Measurements from ENCODE around the gene MMP3. TPM values are rescaled to one million over a fixed set of nuclear protein-coding genes. Genes with fewer than 3 reads are reported as not detected.

Gene MMP3
- total RNA-seq, 1 experiment from 2014 or later: not detected

DNA sequence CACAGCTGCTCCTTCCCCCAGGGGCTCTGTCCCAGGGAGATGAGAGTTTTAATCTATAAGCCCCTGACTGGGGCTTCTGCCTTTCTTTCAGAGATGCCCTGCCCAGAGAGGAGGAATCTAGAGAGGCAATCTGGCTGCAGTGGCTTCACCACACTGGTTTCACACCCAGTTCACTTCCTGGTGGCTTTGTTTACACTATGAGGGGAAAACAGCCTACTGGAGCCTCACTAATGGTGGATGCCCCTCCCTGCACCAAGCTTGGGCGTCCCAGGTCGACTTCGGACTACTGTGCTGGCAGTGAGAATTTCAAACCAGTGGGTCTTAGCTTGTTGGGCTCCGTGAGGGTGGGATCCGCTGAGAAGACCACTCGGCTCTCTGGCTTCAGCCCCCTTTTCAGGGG is 23.9 kb downstream of the MMP3 start:
- ChIA-PET RAD21 (ENCODE audit: low non-redundant PET in 1 of 2, low total read pairs in 2 of 2, uncharacterized antibody in 2 of 2, unreplicated experiment in 2 of 2) (no interaction called here), CTCF (no interaction called here), POLR2A (no interaction called here)
- Histone ChIP-seq H3K9me3 (ENCODE audit: control insufficient read depth in 1 of 2, insufficient read depth in 1 of 2, low read depth in 1 of 2, low read length in 2 of 2) (no peaks in the 10 kb centered on the region), H3K4me1 (ENCODE audit: control insufficient read depth in 1 of 2, insufficient read depth in 2 of 2, low read length in 2 of 2) (no peaks in the 10 kb centered on the region), H3K27me3 (ENCODE audit: insufficient read depth, low read length) (no peaks in the 10 kb centered on the region), H3K36me3 (ENCODE audit: control insufficient read depth in 1 of 2, insufficient read depth in 2 of 2, low read length in 2 of 2) (no peaks in the 10 kb centered on the region), H3K9ac (ENCODE audit: low read length) (no peak overlapping the region), H3K4me3 (replicated peaks in 1 of 2; ENCODE audit: low read depth in 1 of 2, low read length in 2 of 2) (no peak overlapping the region), H4K20me1 (ENCODE audit: insufficient read depth) (no peaks in the 10 kb centered on the region), H3K79me2 (ENCODE audit: insufficient read depth, low read length) (no peaks in the 10 kb centered on the region), H3K4me2 (ENCODE audit: low read length) (no peak overlapping the region), H3K9me2 (ENCODE audit: insufficient read depth) (no peaks in the 10 kb centered on the region), H2AFZ (ENCODE audit: low read depth, low read length, poor library complexity, severe bottlenecking) (no peak overlapping the region), H3K27ac (ENCODE audit: low read depth, low read length) (no peak overlapping the region)
- ATAC-seq (no peak), DNase-seq (ENCODE audit: low read depth, low spot score) (no peak)
- intact Hi-C loops (cut with micrococcal nuclease): no loop called here
- BruUV-seq (replicated peaks): no TSS peak
- TF ChIP-seq POLR2A (IDR thresholded peaks at IDR 0.05; ENCODE audit: borderline replicate concordance, extremely low read depth, insufficient read depth, insufficient read length): no peak
- TF ChIP-seq POLR2AphosphoS5 (IDR thresholded peaks at IDR 0.05; ENCODE audit: low read depth, low read length): no peak
- TF ChIP-seq SIN3A (IDR thresholded peaks at IDR 0.05; ENCODE audit: low read depth): no peak
- TF ChIP-seq ELF1 (IDR thresholded peaks at IDR 0.05; ENCODE audit: borderline replicate concordance, low read depth): no peak
- no peak for TF ChIP-seq ZNF274 (IDR thresholded peaks at IDR 0.05; ENCODE audit: low read depth, low read length)
- TF ChIP-seq SP1 (IDR thresholded peaks at IDR 0.05; ENCODE audit: low read depth): no peak
- TF ChIP-seq JUND (IDR thresholded peaks at IDR 0.05): no peak
- TF ChIP-seq TCF7L2 (IDR thresholded peaks at IDR 0.05; ENCODE audit: borderline replicate concordance, extremely low read depth, insufficient read depth, insufficient read length): no peak
- TF ChIP-seq YY1 (IDR thresholded peaks at IDR 0.05; ENCODE audit: extremely low read depth, insufficient replicate concordance, low read depth, low read length): no peak
- no peak for TF ChIP-seq RAD21 (IDR thresholded peaks at IDR 0.05; ENCODE audit: low read depth)
- no peak for TF ChIP-seq ZFX (IDR thresholded peaks at IDR 0.05)
- TF ChIP-seq EZH2 (IDR thresholded peaks at IDR 0.05): no peak

GRCh38 chr11:102813484-102813883 is 29.9 kb downstream of the MMP3 start:
- H3K27ac ChIP-seq (ENCODE audit: low read depth, low read length): no peak overlapping the region
- H4K20me1 ChIP-seq (ENCODE audit: insufficient read depth): no peaks in the 10 kb centered on the region
- DNase-seq (ENCODE audit: low read depth, low spot score) (no peak), ATAC-seq (no peak)
- no peaks in the 10 kb centered on the region for H3K36me3 ChIP-seq (ENCODE audit: control insufficient read depth in 1 of 2, insufficient read depth in 2 of 2, low read length in 2 of 2)
- no peak overlapping the region for H2AFZ ChIP-seq (ENCODE audit: low read depth, low read length, poor library complexity, severe bottlenecking)
- no peaks in the 10 kb centered on the region for H3K27me3 ChIP-seq (ENCODE audit: insufficient read depth, low read length)
- no peak overlapping the region for H3K9ac ChIP-seq (ENCODE audit: low read length)
- no peaks in the 10 kb centered on the region for H3K9me3 ChIP-seq (ENCODE audit: control insufficient read depth in 1 of 2, insufficient read depth in 1 of 2, low read depth in 1 of 2, low read length in 2 of 2)
- TF ChIP-seq TCF7L2 (IDR thresholded peaks at IDR 0.05; ENCODE audit: borderline replicate concordance, extremely low read depth, insufficient read depth, insufficient read length): no peak
- no peak for TF ChIP-seq POLR2A (IDR thresholded peaks at IDR 0.05; ENCODE audit: borderline replicate concordance, extremely low read depth, insufficient read depth, insufficient read length)
- TF ChIP-seq ZFX (IDR thresholded peaks at IDR 0.05): no peak
- no peak for TF ChIP-seq EZH2phosphoT487 (IDR thresholded peaks at IDR 0.05; ENCODE audit: borderline replicate concordance)
- no peak for TF ChIP-seq FOSL1 (IDR thresholded peaks at IDR 0.05; ENCODE audit: low read depth)
- H3K4me1 ChIP-seq (ENCODE audit: control insufficient read depth in 1 of 2, insufficient read depth in 2 of 2, low read length in 2 of 2): peaks cover 0 to 1% of the 10 kb centered on the region in 2 experiments; a peak in 1 of 4 replicates
- intact Hi-C loops (cut with micrococcal nuclease): no loop called here
- CTCF ChIA-PET: no interaction called here
- POLR2A ChIA-PET: no interaction called here
- RAD21 ChIA-PET (ENCODE audit: low non-redundant PET in 1 of 2, low total read pairs in 2 of 2, uncharacterized antibody in 2 of 2, unreplicated experiment in 2 of 2): no interaction called here
- no TSS peak for BruUV-seq (replicated peaks)
- H3K79me2 ChIP-seq (ENCODE audit: insufficient read depth, low read length): no peaks in the 10 kb centered on the region
- H3K4me3 ChIP-seq (replicated peaks in 1 of 2; ENCODE audit: low read depth in 1 of 2, low read length in 2 of 2): no peak overlapping the region
- H3K9me2 ChIP-seq (ENCODE audit: insufficient read depth): no peaks in the 10 kb centered on the region
- H3K4me2 ChIP-seq (ENCODE audit: low read length): no peak overlapping the region

All from HCT116 (cell line).